Stimulated activated CD8-positive, alpha-beta memory T cell treated with anti-CD3 and anti-CD28 coated beads, Interleukin-4, amount 100 ng/mL, for 4 hours (primary cell): Measurements from ENCODE around the gene OBI1.

Experiments
- DNase-seq, 2 donors: peaks; one replicate each; pipeline ENCODE4 v3.0.0-alpha.2; 2020; ENCODE audit warnings: low read depth in 2 of 2, low spot score in 1 of 2

Gene OBI1

DNA sequence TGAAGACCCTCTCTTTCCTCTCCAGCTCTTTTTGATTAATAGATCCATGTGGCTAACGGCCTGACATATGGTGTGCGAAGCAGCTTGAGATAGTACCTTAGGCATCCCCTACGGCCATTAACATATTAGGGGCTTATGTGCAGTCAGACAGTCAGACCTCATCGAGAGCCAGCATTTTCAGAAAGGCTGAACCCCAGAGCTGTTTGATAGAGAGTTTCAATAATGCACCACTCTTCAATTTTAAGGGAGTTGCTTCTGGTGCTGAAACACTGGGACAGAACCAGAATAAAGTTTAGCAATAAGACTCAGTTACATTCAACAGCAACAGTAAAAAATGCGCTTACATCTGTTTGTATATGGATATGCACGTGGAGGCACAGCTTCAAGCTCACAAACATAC is 66.4 kb downstream of the OBI1 start:
- DNase-seq: no peak

DNA sequence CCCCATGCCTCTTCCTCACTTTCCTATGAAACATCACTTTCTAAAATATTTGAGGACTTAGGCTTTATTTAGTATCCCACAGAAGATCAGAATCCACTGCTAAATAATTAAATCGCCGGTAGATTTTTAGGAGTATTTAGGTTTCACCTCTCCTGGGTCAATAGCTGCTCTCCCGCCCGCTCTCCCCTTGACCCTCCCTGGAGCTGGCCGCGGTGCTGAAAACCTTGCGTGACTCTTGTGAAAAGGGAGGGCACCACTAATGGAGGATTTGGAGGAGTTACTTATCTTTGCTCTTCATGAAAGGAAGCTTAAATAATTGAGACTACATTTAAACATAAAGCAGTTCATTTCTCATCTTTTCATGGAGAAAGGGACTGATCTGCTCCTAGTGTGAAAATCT is 69.7 kb downstream of the OBI1 start:
- no peak for DNase-seq

GRCh38 chr13:78587395-78587794 is 71.6 kb downstream of the OBI1 start:
- no peak for DNase-seq

DNA sequence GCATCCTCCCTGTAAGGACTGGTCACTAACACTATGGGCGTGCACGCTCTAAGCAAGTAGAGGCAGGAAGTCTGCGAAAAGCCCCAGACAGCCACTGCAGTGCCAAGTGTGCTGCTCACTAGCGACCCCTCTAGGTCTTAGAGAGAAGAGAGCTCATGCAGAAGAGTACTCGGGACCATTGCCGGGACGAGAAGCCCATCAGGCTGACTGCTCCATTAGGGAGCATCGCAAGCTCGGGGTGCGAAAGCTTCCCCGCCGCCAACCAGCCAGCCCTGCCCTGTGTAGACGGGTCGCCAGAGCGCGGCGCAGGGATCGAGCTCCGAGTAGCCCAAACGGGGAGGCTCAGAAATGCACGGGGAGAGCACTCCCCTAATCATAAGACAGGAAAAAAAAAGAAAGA is 72.2 kb downstream of the OBI1 start:
- DNase-seq: no peak

DNA sequence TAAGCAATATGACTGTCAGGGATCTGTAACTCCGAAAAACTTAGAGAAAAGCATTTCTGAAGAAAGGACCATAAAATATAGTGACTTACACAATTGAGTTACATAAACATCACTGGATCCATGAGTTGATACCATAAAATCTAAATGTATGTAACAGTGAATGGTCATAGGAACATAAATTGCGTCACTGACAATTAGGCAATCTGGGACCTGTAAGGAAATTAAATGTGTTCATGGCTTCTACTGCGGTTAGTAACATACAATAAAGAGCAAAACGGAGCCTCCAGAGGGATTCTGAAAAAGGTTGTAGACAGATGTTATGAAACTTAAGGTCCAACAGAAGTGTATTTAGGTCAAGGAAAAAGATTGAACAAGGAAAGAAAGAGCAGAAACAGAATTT is 82.7 kb downstream of the OBI1 start:
- no peak for DNase-seq

DNA sequence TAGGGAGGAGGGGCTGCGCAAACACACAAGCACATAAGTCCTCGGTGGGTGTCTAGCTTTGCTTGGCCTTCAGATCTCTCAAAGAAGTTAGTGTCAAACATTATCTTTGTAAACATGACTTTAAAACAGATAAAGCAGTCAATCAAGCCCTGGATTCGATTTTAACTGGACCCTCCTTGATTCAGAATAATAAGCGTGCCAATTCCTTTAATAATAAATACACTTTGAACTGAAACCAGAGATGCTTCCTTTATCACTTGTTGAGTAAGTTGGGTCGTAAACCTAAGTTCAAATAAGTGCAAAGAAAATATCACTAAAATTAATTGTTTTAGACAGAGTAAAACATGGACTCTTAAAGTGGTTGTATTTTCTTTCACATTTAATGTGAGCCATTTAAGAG is 86.5 kb downstream of the OBI1 start:
- no peak for DNase-seq

GRCh38 chr13:78569029-78569428 is 89.9 kb downstream of the OBI1 start:
- DNase-seq: no peak

- DNase-seq: no peak
Observed at GRCh38 chr13:78566631-78567030, 92.3 kb downstream of the OBI1 start.
